H9 (cell line): Measurements from ENCODE around the gene MAPK8IP1. TPM values are rescaled to one million over a fixed set of nuclear protein-coding genes. Genes with fewer than 3 reads are reported as not detected.

Experiments
- DNase-seq: peaks from one replicate; pipeline ENCODE4 v3.0.0-alpha.2; 2017
- H2AFZ ChIP-seq: one replicate; pipeline ENCODE4 v1.6.1; 2013; ENCODE audit warnings: mild to moderate bottlenecking, low read length, control low read depth, moderate library complexity
- H2AK5ac ChIP-seq: 2 replicates; pipeline ENCODE4 v1.6.1; 2013; ENCODE audit warnings: low read length, control low read depth, mixed read lengths; ENCODE audit not compliant: insufficient read length
- H2BK120ac ChIP-seq: one replicate; pipeline ENCODE4 v1.6.1; 2013; ENCODE audit warnings: low read depth, mild to moderate bottlenecking, low read length, control low read depth, inconsistent platforms; ENCODE audit not compliant: poor library complexity, severe bottlenecking
- H2BK12ac ChIP-seq: 2 replicates; pipeline ENCODE4 v1.6.1; 2013; ENCODE audit warnings: low read length, control low read depth, mixed read lengths, low read depth; ENCODE audit not compliant: insufficient read length
- H2BK15ac ChIP-seq: 2 replicates; pipeline ENCODE4 v1.6.1; 2013; ENCODE audit warnings: low read depth, low read length, control low read depth
- H2BK20ac ChIP-seq: one replicate; pipeline ENCODE4 v1.6.1; 2013; ENCODE audit warnings: low read depth, mild to moderate bottlenecking, low read length, control low read depth, inconsistent platforms; ENCODE audit not compliant: poor library complexity, severe bottlenecking
- H2BK5ac ChIP-seq: 2 replicates; pipeline ENCODE4 v1.6.1; 2013; ENCODE audit warnings: low read length, control low read depth, mixed read lengths; ENCODE audit not compliant: insufficient read length
- H3K14ac ChIP-seq: 2 replicates; pipeline ENCODE4 v1.6.1; 2013; ENCODE audit warnings: low read length, control low read depth; ENCODE audit not compliant: insufficient read depth
- H3K18ac ChIP-seq: 2 replicates; pipeline ENCODE4 v1.6.1; 2013; ENCODE audit warnings: low read depth, mild to moderate bottlenecking, mixed read lengths, low read length, control low read depth; ENCODE audit not compliant: insufficient read length
- H3K23ac ChIP-seq: 2 replicates; pipeline ENCODE4 v1.6.1; 2013; ENCODE audit warnings: low read length, control low read depth, mixed read lengths, low read depth; ENCODE audit not compliant: insufficient read length
- H3K23me2 ChIP-seq: 2 replicates; pipeline ENCODE4 v1.6.1; 2013; ENCODE audit warnings: low read depth, mild to moderate bottlenecking, mixed read lengths, low read length, control low read depth; ENCODE audit not compliant: insufficient read length, poor library complexity, severe bottlenecking
- H3K27ac ChIP-seq: 2 replicates; pipeline ENCODE4 v1.5.1; 2013; ENCODE audit warnings: low read length, control low read depth, mixed read lengths, low read depth; ENCODE audit not compliant: insufficient read length
- H3K27me3 ChIP-seq: 2 replicates; pipeline ENCODE4 v1.6.1; 2013; ENCODE audit warnings: low read length, control low read depth, inconsistent platforms; ENCODE audit not compliant: insufficient read depth
- H3K4ac ChIP-seq: 2 replicates; pipeline ENCODE4 v1.6.1; 2013; ENCODE audit warnings: low read depth, mild to moderate bottlenecking, control low read depth, inconsistent platforms, low read length, moderate library complexity
- H3K4me1 ChIP-seq: 2 replicates; pipeline ENCODE4 v1.6.1; 2013; ENCODE audit warnings: low read length, control low read depth, inconsistent platforms; ENCODE audit not compliant: insufficient read depth
- H3K4me2 ChIP-seq: 2 replicates; pipeline ENCODE4 v1.6.1; 2013; ENCODE audit warnings: low read length, control low read depth, mixed read lengths; ENCODE audit not compliant: insufficient read length, insufficient read depth
- H3K56ac ChIP-seq: 2 replicates; pipeline ENCODE4 v1.6.1; 2013; ENCODE audit warnings: low read depth, mild to moderate bottlenecking, mixed read lengths, low read length, control low read depth; ENCODE audit not compliant: insufficient read length
- H3K79me1 ChIP-seq: 2 replicates; pipeline ENCODE4 v1.6.1; 2013; ENCODE audit warnings: low read depth, mild to moderate bottlenecking, moderate library complexity, low read length, control low read depth, inconsistent platforms; ENCODE audit not compliant: insufficient read depth, poor library complexity, severe bottlenecking
- H3K79me2 ChIP-seq: 2 replicates; pipeline ENCODE4 v1.6.1; 2013; ENCODE audit warnings: low read length, control low read depth, inconsistent platforms; ENCODE audit not compliant: insufficient read depth
- H3K9ac ChIP-seq: 2 replicates; pipeline ENCODE4 v1.6.1; 2013; ENCODE audit warnings: low read length, control low read depth, mixed read lengths; ENCODE audit not compliant: insufficient read length; ENCODE audit errors: extremely low read depth
- H3K9me3 ChIP-seq: one replicate; pipeline ENCODE4 v1.6.1; 2013; ENCODE audit warnings: low read depth, low read length, inconsistent platforms; ENCODE audit not compliant: control insufficient read depth
- H3T11ph ChIP-seq: one replicate; pipeline ENCODE4 v1.6.1; 2013; ENCODE audit warnings: mild to moderate bottlenecking, low read length, control low read depth, inconsistent platforms
- H4K20me1 ChIP-seq: one replicate; pipeline ENCODE4 v1.6.1; 2013; ENCODE audit not compliant: control insufficient read depth, insufficient read length, insufficient read depth
- H4K5ac ChIP-seq: 2 replicates; pipeline ENCODE4 v1.6.1; 2013; ENCODE audit warnings: low read depth, mild to moderate bottlenecking, mixed read lengths, low read length, control low read depth; ENCODE audit not compliant: insufficient read length
- H4K8ac ChIP-seq: replicated peaks from 2 replicates; pipeline ENCODE4 v1.6.1; 2013; ENCODE audit warnings: low read length, control low read depth, mixed read lengths, low read depth; ENCODE audit not compliant: insufficient read length
- H4K91ac ChIP-seq: 2 replicates; pipeline ENCODE4 v1.6.1; 2013; ENCODE audit warnings: low read depth, mild to moderate bottlenecking, moderate library complexity, mixed read lengths, low read length, control low read depth; ENCODE audit not compliant: insufficient read length
- H3K27ac Mint-ChIP-seq, 3 experiments: 2 replicates in 2 of 3; 3 replicates in 1 of 3; pipeline ENCODE4 v1.8.0; 2020 to 2021; ENCODE audit warnings: mixed read lengths in 3 of 3, mild to moderate bottlenecking in 1 of 3, moderate library complexity in 1 of 3
- H3K27me3 Mint-ChIP-seq: 2 replicates; pipeline ENCODE4 v1.8.0; 2021; ENCODE audit warnings: low read depth, mild to moderate bottlenecking, moderate library complexity, mixed read lengths
- H3K36me3 Mint-ChIP-seq, 3 experiments: 2 replicates in 2 of 3; 3 replicates in 1 of 3; pipeline ENCODE4 v1.8.0; 2020 to 2021; ENCODE audit warnings: low read depth in 3 of 3, mixed read lengths in 3 of 3; ENCODE audit not compliant: insufficient read depth in 1 of 3
- H3K4me1 Mint-ChIP-seq, 2 experiments: 2 replicates each; pipeline ENCODE4 v1.8.0; 2020; ENCODE audit warnings: mixed read lengths in 2 of 2
- H3K4me3 Mint-ChIP-seq, 2 experiments: 2 replicates in 1 of 2; 3 replicates in 1 of 2; pipeline ENCODE4 v1.8.0; 2020 to 2021; ENCODE audit warnings: mild to moderate bottlenecking in 2 of 2, mixed read lengths in 2 of 2, moderate library complexity in 1 of 2
- H3K9me3 Mint-ChIP-seq, 2 experiments: 2 replicates in 1 of 2; 3 replicates in 1 of 2; pipeline ENCODE4 v1.8.0; 2020; ENCODE audit warnings: mild to moderate bottlenecking in 2 of 2, mixed read lengths in 2 of 2, moderate library complexity in 1 of 2
- CTCF ChIP-seq: fragments of 200-600 bp; sonication (generic); conservative IDR thresholded peaks from 3 replicates; pipeline ENCODE4 v1.8.0; 2021; ENCODE audit warnings: antibody characterized with exemption, mild to moderate bottlenecking
- WGBS: extraction: QIAGEN DNeasy Blood & Tissue Kit; methylation state at CpG from one replicate; pipeline ENCODE4 v1.1.7; 2013; ENCODE audit warnings: missing lambda C conversion rate, low lambda C conversion rate, mixed read lengths; ENCODE audit not compliant: insufficient read length; ENCODE audit errors: extremely low coverage; 5-methylcytosine and 5-hydroxymethylcytosine counted together
- total RNA-seq: library from RNA; stranded (reverse); gene quantifications from 2 replicates; pipeline ENCODE4 v1.2.1, GENCODE V29; 2021

The MAPK8IP1 gene
- total RNA-seq, 1 experiment from 2014 or later: 30.2 TPM

DNA sequence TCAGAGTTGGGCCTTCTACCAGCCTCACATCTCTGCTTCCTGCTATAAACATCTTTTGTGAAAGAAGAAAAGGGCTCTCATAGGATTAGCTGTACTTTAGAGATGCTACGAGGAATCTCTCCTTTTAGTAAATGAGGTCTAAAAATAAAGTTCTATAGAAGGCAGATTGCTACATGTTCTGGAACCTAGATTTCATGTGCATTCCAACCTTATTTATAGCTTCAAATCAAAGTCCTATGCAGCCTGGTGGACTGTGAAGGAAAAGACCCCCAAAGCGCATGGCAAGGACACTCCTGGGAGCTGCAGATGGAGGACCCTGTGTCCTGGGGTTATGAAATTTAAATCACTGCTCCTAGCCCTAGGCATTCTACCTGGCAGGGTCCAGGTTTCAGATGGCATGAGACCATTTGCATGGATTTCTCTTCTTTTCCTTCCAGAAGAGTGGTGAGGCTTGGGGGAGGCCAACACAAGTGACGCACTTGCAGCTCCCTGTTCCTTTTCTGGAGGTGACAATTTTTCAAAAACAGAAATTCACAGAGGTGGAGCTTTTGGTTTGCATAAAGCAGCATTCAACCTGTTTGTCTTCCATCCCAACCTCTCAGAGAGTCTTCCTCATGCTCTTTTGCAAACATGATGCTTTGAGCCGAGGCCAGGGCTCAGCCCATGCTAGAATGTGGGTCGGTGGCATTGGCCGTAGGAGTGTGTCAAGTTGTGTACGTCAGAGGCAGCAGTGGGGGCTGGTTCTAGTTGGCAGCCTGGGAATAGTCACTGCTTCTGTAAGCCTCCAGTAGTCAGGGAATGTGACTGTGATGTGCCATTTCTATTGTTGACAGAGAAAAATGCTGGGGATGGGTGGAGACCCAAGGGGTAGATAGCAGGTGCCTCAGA, 31.9 kb upstream of the MAPK8IP1 start:
- no peak overlapping the region for H2BK120ac ChIP-seq
- H3T11ph ChIP-seq: no peak overlapping the region
- no peak overlapping the region for H2BK15ac ChIP-seq
- no peak overlapping the region for H2AFZ ChIP-seq
- no peaks in the 10 kb centered on the region for H3K23me2 ChIP-seq
- no peak overlapping the region for H3K27ac ChIP-seq
- H4K5ac ChIP-seq: no peak overlapping the region
- H2BK20ac ChIP-seq: no peak overlapping the region
- peak overlapping the region in 1 of 3 experiments; percentile 70; a peak in 1 of 7 replicates for H3K27ac Mint-ChIP-seq
- H3K18ac ChIP-seq: no peak overlapping the region
- H2BK5ac ChIP-seq: no peak overlapping the region
- no peak overlapping the region for H4K8ac ChIP-seq
- no peak overlapping the region for H3K56ac ChIP-seq
- no peak for DNase-seq
- no peak overlapping the region for H3K4ac ChIP-seq
- no peak overlapping the region for H2AK5ac ChIP-seq
- H3K27me3 Mint-ChIP-seq: peaks cover 3% of the 10 kb centered on the region
- no CpG with 5 or more reads among the region's 7 CpGs for WGBS
- H3K27me3 ChIP-seq: no peaks in the 10 kb centered on the region
- no peaks in the 10 kb centered on the region; the same call in 1 of the 2 replicates for H3K79me2 ChIP-seq
- no peak overlapping the region for H4K91ac ChIP-seq
- no peak overlapping the region for H3K4me2 ChIP-seq
- H4K20me1 ChIP-seq: no peaks in the 10 kb centered on the region
- H3K36me3 Mint-ChIP-seq: peaks cover 5 to 11% (median 10%) of the 10 kb centered on the region in 3 experiments; a peak in 6 of 7 replicates
- TF ChIP-seq CTCF: no peak
- peaks cover 41 to 53% of the 10 kb centered on the region in 2 experiments for H3K4me1 Mint-ChIP-seq
- no peaks in the 10 kb centered on the region for H3K9me3 ChIP-seq
- H3K9ac ChIP-seq: no peak overlapping the region
- H3K4me1 ChIP-seq: peaks cover 3% of the 10 kb centered on the region
- H2BK12ac ChIP-seq: no peak overlapping the region
- no peak overlapping the region for H3K14ac ChIP-seq
- H3K79me1 ChIP-seq: no peaks in the 10 kb centered on the region
- H3K4me3 Mint-ChIP-seq: no peak overlapping the region
- H3K9me3 Mint-ChIP-seq: no peaks in the 10 kb centered on the region
- H3K23ac ChIP-seq: no peak overlapping the region
